ENCODE data around the gene DUSP22. TPM values are rescaled to one million over a fixed set of nuclear protein-coding genes. Genes with fewer than 3 reads are reported as not detected.
A peak's percentile ranks its signal among the peaks of the same experiment; 100 is the strongest.

The DUSP22 gene
- total RNA-seq, 1 donor: 17.0 TPM

DNA sequence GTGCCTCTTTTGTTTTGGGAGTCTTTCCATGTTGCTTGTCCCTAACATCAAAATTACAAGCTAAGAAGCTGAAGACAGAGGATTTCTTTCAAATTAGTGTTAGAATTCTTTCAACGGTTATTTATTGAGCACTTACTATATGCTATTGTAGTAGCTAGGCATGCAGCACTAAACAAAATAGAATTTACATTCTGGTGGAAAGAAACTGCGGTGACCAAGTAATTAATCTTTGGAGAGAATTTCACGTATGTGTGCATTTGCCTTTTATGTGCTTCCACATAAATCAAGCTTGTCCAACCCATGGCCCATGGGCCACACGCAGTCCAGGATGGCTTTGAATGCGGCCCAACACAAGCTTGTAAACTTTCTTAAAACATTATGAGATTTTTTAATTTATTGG, 33.0 kb upstream of the DUSP22 start:
- DNase-seq (ENCODE audit: low read depth): no peak
- TF ChIP-seq, protein P1, sequence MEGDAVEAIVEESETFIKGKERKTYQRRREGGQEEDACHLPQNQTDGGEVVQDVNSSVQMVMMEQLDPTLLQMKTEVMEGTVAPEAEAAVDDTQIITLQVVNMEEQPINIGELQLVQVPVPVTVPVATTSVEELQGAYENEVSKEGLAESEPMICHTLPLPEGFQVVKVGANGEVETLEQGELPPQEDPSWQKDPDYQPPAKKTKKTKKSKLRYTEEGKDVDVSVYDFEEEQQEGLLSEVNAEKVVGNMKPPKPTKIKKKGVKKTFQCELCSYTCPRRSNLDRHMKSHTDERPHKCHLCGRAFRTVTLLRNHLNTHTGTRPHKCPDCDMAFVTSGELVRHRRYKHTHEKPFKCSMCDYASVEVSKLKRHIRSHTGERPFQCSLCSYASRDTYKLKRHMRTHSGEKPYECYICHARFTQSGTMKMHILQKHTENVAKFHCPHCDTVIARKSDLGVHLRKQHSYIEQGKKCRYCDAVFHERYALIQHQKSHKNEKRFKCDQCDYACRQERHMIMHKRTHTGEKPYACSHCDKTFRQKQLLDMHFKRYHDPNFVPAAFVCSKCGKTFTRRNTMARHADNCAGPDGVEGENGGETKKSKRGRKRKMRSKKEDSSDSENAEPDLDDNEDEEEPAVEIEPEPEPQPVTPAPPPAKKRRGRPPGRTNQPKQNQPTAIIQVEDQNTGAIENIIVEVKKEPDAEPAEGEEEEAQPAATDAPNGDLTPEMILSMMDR (IDR thresholded peaks at IDR 0.05; ENCODE audit: insufficient read depth, low read length): no peak
- H3K4me3 ChIP-seq (ENCODE audit: low read depth, low read length): no peak overlapping the region

DNA sequence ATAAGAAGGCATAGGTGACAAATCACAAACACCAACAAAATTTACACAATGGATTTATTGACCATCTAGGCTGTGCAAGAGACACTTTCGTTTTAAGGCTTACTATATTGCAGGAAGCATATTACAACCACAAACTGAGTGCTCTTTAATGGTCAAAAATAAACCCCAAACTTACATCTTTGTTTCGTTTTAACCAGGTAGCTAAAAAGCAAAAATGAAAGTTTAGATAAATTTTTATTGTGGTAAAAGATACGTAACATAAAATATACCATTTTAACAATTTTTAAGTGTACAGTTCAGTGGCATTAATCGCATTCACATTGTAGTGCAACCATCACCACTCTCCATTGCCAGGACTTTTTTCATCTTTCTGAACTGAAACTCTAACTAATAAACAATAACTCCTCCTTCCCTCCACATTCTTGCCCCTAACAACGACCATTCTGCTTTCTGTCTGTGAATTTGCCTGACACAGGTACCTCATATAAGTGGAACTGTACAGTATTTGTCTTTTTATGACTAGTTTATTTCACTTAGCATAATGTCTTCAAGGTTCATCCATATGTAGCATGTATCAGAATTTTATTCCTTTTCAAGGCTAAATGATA, 32.3 kb upstream of the DUSP22 start:
- DNase-seq (ENCODE audit: low read depth): no peak
- no peak overlapping the region for H3K4me3 ChIP-seq (ENCODE audit: low read depth, low read length)
- TF ChIP-seq, protein P1 (IDR thresholded peaks at IDR 0.05; ENCODE audit: insufficient read depth, low read length): no peak

DNA sequence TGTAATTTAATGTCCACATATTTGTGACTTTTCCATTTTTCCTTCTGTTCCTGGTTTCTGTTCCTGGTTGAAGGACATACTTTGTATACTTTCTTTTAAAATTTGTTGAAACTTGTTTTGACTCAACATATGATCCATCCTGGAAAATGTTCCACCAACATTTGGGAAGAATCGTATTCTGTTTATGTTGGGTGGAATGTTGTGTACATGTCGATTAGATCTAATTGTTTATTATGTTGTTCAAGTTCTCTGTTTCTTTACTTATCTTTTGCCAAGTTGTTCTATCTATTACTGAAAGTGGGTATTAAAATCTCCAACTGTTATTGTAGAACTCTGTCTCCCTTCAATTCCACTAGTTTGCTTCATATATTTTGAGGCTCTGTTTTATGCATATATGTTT, 27.7 kb upstream of the DUSP22 start:
- H3K4me3 ChIP-seq (ENCODE audit: low read depth, low read length): no peak overlapping the region
- TF ChIP-seq, protein P1 (IDR thresholded peaks at IDR 0.05; ENCODE audit: insufficient read depth, low read length): no peak
- DNase-seq (ENCODE audit: low read depth): no peak

- TF ChIP-seq, protein P1 (IDR thresholded peaks at IDR 0.05; ENCODE audit: insufficient read depth, low read length): no peak
- DNase-seq (ENCODE audit: low read depth): no peak
These were observed 23.8 kb upstream of the DUSP22 start for GRCh38 chr6:268394-268935.

DNA sequence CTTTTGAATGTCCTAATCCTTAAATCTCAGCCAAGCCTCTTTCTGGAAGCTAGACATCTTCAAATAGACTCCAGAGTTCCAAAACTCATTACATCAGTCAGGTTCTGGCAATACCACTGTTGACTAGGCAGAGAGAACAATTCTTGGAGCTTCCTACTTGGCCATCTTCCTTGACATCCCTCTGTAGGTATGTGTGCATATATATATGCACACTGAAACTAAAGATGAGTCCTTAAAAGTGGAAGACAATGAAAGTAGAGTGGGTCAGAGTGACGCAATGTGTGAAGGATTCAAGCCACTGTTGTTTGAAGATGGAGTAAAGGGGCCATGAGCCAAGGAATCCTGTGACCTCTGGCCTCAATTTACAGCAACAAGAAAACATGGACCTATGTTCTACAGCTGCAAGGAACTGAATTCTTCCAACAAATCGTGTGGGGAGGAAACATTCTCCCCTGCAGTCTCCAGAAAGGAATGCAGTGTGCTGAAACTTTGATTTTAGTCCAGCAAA, 18.7 kb upstream of the DUSP22 start:
- TF ChIP-seq, protein P1 (IDR thresholded peaks at IDR 0.05; ENCODE audit: insufficient read depth, low read length): no peak
- DNase-seq (ENCODE audit: low read depth): peak; percentile 69
- H3K4me3 ChIP-seq (ENCODE audit: low read depth, low read length): no peak overlapping the region

More at GRCh38 chr6:268394-268935, 23.8 kb upstream of the DUSP22 start:
- H3K4me3 ChIP-seq (ENCODE audit: low read depth, low read length): no peak overlapping the region

GRCh38 chr6:277746-278145, 14.5 kb upstream of the DUSP22 start:
- no peak overlapping the region for H3K4me3 ChIP-seq (ENCODE audit: low read depth, low read length)
- no peak for DNase-seq (ENCODE audit: low read depth)
- TF ChIP-seq, protein P1 (IDR thresholded peaks at IDR 0.05; ENCODE audit: insufficient read depth, low read length): no peak

Measured in fibroblast of the aortic adventitia (primary cell).